NCI-H774 (cell line): ENCODE data around the gene C3orf20.

Source experiments
- DNase-seq: peaks from one replicate; lab custom pipeline; 2025; lab: John Stamatoyannopoulos, UW

Gene C3orf20

DNA sequence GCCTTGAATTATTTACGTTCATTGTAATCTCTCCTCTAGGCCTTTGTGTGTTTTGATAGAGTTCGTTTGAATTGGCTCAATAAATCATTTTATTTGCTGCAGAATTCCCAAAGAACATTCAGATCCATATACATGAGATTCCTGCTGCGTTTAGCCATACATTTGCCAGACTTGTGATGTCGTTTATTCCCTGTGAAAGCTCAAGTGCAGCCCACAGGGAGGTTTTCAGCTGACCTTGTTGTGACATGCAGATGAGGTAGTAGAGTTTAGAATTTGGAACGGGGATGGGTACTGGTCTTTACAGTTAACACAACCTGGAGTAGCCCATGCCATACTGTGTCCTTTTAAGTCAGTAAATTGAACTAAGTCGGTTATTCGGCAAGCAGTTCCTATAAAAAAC, at the start of gene C3orf20:
C3orf20 (plus strand) TSS at position 301 of the 400 bp plus-strand sequence. CDS start 7,573 bp downstream, outside the sequence.
- no peak for DNase-seq

DNA sequence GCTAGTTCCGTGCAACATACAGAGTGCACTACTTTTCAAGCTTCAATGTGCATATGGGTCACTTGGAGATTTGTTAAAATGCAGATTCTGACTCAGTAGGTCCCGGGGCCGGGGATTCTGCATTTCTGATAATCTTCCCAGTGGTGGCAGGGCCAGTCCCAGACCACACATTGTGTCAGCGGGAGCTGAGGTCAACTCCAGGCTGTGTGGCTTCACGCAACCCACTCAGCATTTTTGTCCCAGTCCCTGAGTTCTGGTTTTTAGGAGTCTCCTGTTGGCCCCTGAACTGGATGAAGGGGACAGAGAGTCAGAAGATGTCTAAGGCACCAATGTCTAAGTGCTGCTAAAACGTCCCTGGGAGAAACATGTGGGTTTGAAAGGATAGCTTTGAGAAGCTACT, 49.5 kb upstream of the C3orf20 start:
- DNase-seq: no peak

DNA sequence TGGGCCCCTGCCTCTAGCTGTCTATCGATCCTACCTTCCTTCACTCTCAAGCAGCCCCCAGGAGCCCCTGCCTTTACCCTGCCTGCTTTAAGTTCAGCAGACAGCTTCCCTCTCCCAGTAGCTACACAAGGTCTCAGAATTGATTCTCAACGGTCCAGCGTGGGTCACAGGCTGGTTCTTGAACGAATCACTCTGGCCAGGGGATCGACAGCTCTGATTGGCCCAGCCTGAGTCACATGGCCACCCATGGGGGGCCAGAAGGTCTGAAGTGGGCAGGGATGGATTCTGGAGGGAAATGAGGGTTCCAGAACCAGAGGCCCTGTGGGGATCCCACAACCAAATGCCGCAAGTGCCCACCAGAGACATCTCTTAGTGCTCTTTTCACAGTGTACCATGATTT, 47.1 kb upstream of the C3orf20 start:
- DNase-seq: no peak

DNA sequence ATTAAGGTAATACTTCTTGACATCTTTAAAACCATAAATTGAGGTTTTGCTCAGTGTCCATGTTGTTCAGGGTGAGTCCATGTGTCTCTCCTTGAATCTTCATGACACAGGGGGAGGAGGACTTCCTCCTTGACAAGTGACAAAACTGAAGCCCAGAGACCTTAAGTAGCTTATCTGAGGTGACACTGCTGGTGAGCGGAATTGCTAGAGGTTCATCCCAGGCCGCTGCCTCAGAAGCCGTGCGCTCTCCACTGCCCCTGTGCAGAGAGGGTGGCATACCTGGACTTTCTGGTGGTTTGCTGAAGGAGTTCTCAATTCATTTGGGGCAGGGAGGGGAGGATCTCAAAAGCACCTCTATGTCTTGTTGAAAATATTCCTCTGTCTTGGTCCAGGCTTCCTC, 46.5 kb upstream of the C3orf20 start:
- no peak for DNase-seq

DNA sequence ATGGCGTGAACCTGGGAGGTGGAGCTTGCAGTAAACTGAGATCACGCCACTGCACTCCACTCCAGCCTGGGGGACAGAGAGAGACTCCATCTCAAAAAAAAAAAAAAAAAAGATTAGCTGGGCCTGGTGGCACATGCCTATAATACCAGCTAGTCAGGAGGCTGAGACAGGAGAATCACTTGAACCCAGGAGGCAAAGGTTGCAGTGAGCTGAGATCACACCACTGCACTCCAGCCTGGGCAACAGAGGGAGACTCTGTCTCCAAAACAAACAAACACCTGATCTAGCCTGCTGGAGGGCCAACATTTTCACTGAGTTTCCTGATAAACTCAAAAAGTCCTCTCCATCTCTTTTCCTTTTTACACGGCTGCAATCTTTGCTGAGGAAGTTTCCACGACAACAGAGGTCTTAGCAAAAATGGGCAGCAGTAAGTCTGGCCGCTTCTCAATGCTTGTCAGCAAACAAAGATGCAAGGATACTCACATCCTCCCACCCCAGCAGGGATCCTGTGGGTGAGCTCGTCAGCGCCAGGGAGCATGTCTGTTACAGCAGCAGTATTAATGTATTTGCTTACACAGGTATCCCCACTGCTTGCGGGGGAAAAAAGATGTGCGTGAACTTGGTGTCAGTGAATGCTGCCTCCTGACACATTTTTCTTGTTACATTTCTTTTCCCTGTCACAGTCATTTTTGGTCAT, 44.4 kb upstream of the C3orf20 start:
- DNase-seq: no peak

DNA sequence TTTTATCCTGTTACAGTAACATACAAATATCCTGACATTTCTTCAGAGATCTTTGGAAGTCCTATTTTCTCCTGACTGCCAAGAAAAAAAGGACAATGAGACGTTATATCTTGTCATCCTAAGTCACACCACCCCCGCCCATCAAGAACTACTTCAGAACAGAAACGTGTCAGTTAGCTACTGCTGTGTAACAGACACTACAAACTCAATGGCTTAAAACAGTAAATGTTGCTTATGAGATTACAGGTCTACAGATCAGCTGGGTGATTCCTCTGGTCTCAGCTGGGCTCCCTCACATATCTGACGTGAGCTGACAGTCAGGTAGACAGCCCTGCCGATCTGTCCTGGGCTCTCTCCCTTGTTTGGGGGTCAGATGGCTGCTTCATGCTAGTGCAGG, 43.8 kb upstream of the C3orf20 start:
- no peak for DNase-seq

DNA sequence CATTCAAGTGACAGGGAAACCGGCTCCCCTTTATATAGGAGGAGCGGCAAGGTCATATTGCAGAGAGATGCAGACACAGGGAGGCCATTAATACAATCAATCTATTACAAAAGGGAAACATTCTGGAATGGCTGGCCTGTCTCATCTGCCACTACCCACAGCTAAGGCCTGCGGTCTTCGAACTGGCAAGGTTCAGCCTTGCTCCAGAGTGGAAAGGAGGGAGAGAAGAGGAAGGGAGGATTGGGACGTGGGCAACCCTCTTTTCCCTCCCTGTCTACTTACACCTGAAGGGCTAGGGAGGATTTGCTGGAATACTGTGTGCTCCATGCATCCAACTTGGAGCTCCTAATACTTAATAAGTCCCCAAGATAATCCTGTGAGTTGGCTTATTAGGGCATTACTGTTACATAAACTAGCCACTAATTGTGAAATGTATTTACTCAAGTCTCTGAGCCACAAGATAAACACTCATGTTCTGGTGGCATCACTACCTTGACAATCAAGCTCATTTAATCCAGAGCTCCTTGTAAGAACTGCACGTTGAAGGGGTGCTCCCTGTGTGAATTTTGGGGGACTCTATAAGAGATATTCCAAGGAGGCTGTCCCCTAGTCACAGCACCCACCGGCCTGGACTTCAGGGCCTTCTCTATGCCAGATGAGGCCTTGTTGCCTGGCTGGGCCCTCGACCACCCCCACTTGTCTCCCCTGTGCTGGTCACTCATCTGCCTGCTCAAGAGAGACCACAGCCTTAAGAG, 43.1 kb upstream of the C3orf20 start:
- DNase-seq: no peak

DNA sequence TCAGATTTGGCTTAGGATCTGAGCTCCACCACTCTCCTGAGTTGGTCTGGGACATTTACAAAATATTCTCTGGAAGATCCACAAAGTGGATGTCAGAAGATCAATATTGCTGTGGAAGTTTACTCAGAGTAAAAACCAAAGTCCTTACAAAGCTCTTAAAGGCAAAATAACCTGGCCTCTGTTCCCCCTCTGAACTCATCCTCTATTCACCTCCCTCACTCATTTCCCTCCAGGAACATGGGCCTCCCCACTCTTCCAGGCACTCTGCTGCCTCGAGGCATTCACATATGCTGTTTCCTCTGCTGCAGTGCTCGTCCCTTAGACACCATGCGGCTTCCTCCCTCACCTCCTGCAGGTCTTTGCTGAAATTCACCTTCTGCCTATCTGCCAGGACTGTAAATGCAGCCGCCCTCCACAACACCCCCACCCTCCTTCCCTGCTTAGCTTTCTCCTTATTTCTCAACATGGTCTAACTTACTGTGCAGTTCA, 42.5 kb upstream of the C3orf20 start:
- no peak for DNase-seq

DNA sequence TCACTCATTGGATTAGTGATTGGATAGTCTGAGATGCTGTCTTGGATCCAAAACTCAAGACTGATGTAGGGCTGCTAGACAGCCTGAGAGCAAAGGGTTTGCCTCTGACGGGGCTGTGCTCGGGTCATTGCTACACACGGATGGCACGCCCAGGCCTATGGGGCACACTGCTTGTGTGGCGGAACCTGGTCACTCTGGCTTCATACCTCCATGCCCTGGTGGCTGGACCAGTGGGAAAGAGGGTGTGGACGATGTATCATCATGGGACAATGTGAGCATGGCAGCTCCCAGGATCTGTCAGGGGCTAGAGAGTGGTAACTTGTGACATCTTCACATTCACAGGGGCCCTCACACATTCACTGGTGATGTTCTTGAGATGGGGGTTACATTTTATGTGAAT, 41.5 kb upstream of the C3orf20 start:
- DNase-seq: no peak

DNA sequence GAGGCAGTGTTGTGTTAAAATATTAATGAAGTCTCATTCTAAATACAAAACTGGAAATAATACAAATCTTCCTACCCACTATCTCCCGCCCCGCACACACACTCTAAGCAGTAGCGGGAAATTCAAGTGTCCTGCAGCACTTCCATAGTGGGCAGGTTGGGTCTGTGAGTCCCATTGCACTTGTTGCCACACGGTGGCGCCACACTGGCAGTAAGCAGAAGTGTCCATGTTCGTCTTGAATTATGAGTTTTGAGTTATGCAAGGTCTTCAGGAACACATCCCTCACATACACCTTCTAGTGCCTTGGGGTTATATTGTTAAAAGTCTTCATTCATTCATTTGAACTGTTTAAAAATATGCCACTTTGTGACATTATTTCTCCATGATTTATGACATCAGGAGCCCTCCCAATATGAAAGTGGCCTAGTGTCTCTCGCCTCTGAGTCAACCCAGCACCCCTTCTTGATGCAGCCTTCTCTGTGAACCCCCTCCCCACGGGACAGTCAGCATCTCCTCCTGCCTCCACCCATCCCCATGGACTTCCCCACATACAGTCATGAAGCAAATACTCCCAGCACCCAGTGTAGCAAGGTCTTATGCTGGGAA, 41.0 kb upstream of the C3orf20 start:
- peak; percentile 37 for DNase-seq

DNA sequence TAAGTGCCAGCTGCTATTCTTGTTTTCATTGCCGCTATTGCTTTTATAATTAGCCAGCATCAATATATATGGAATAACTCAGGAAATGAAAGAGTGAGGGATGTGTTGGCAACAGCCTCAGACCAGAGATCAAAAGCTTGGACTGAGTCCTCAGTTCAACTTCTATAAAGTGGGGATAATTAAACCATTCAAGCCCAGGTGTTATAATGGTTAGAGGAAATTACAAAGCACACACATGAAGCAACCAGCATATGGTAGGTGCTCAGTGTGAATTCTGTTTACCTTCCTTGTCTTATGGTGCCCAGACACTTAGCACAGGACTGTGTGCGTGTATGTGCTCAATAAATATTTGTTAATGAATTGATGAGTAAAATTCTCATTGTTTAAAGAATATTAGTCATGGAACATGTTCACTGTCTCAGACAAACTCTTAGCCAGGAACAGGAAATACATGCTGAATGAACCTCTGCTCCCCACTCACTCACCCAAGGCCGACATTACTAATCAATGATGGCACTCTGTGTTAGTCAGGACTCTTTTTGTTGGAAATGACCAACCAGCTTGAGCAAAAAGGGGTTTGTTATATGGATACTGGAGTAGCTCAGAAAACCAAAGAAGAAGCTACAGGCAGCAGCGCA, 40.1 kb upstream of the C3orf20 start:
- peak; percentile 78 for DNase-seq

DNA sequence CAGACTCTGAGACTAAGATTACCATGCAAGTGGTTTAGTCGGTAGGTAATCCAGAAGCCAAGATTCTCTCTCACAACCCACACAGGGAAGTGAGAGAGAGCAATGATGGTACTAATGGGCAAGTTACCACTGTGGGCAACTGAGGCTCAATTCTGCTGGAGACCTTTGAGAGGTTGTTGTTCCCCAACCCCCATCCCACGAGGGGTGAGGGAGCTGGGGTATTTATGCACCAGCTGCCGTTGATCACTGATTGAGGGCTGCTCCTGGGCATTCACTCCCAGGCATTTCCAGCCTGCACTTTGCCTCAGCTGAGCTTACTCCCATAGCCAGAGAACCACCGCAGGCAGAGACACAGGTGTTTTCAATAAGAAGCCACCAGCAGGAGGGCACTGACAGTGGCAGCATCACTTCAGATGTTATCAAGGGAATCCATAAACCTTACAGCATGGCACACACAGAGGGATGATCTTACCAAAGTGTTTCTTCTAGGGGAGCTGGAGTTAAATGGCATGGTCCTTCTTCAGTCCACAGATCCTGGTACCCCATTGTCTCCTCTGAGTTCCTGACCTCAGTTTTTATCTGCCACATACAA, 38.3 kb upstream of the C3orf20 start:
- no peak for DNase-seq

DNA sequence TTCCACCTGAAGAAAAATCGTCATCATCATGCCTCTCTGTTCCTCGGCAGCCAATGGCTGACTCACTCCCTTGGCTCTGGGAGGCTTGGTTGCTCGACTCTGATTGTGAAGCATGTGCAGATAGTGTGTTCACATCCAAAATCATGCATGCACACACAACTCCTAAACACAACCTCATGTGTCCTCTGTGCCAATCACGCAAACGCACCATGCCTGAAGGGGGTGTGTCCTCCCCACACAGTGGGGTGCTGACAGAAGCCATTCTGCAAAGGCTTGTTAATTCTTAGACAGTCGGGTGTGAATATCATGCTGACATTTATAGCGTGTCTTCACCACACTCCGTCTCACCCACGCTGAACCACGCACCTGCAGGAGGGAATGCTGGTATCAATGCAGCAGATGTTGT, 34.8 kb upstream of the C3orf20 start:
- DNase-seq: no peak

DNA sequence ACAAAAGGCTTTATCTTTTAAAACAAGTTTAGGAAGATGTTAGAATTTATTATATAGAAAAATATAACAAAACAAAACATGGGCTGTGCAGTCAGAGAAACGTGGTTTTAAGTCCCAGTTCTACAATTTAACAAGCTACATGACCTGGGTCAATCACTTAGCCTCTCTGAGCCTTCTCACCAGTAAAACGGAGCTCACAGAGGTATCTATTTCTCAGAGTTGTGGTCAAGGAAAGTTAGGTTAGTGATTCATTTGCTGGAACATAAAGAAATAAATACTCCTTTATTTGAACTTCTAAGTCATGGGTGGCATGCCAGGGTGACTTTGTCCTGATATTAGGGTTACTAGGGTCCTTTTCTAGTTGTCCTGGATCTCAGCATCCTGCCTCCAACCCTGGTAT, 34.2 kb upstream of the C3orf20 start:
- DNase-seq: no peak

DNA sequence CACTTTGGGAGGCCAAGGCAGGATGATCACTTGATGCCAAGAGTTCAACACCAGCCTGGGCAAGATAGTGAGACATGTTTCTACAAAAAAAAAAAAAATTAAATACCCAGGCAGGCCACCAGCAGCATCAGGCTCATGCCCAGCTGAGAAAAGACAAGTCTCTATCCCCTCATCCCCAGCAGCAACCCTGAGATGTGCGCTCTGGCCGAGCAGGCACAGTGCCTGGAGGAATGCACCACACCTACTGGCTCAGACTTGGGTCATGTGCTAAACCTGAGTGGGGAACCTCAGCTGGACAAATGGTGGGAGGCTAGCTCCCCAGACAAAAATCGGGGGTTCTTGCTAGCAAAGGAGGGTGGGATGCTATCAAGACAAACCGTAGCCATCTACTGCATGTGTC, 33.6 kb upstream of the C3orf20 start:
- no peak for DNase-seq

DNA sequence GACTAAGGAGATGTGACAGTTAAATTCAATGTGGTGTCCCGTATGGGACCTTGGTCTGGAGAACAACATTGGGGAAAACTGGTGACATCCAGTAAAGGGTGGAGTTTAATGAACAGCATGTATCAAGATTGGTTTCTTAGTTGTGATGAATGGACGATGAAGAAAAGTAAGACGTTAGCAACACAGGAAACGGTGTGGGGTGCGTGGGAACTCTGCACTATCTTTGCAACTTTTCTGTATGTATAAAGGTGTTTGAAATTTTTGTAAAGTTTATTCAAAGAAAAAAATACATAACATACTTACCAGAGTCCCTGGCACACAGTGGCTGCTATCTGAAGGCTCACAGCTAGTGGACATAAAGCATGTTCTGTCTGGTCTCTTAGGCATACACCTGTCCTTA, 29.5 kb upstream of the C3orf20 start:
- no peak for DNase-seq

DNA sequence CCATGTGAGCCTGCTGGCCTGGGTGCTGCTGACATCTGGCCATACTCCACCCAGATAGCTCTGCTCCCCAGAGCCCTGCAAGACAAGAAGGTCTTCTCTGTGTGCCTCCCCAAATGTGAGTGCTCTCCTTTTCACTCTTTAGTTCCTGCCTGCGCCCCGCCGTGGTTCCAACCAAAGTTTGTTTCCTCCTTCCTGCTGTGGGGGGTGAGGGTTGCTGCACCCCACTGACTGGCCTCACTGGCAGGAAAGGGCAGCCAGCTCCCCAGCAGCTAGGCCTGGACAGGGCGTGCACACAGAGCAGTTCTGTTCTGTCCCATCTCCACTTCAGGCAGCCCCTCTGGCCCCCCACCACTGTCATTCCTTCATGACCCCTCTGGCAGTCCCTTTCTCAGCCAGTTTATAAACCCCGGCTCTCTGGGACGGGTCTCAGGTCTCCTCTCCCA, 28.8 kb upstream of the C3orf20 start:
- no peak for DNase-seq

DNA sequence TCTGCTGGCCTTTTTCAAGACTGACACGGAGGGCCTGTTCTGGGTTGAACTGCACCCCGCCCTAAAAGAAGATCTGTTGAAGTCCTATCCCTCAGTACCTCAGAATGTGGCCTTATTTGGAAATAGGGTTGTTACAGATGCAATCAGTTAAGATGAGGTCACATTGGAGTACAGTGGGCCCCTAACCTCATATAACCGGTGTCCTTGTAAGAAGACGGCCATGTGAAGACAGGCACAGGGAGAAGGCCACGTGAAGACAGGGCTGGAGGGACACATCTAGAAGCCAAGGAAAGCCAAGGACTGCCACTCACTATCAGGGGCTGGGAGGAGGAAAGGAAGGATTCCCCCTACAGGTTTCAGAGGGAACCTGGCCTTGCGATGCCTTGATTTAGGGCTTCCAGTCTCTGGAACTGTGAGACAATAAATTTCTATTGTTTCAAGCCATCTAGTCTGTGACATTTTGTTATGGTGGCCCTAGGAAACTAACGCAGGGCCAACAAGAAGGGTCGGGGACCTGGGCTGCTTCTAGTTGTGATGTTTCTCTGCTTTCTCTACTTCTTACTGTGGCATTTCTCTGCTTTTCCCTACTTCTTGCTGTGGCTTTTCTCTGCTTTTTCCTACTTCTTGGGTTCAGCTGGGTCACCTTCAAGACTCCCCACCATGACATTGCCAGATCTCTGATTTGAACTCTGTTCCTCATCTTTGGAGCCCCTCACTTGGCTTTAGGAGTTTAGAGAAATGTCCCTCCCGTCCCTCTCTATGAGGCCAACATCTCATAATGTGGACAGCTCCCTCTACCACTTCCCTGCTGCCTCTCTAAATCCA, 28.1 kb upstream of the C3orf20 start:
- no peak for DNase-seq

DNA sequence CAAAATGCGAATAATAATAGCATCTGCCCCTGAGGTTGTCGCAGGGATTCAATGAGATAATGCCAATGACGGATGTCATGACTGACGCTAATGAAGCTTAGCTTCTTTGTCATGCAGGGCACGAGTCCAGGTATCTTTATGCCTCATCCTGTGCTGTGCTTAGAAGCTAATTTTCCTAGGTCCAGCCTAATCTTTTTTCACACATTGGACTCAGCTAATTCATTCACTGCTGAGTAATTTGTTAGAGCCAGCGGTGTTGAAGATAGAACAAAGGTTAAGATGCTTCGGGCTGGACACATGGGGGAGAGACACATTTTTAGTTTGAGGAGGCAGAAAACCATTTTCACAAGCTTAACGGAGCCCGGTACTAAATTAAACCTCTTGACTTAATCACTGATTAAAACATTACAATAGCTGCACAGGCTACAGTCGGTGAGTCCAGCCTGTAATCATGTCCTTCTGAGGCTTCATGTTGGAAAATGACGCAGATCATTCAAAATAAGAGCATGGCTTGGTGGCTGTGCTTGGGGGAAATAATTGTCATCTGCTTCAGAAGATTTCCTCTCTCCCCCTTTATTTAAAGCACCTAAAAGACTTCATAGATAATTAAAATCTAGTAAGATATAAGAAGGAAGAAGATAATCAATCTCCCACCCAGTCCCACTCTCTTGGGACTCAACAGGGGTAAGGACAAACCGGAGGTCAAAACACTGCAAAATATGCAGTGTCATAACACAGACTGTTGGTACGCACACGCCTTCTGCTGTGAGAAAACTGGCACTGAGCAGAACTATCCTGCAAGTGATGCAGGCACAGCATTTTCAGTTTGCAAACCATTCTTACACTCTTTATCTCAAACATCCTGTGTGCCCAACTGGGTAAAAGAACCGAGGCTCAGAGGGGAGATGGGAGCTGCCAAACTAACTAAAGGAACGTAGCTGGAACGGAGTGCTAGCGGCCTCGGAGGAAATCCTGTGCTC, 26.7 kb upstream of the C3orf20 start:
- DNase-seq: no peak

DNA sequence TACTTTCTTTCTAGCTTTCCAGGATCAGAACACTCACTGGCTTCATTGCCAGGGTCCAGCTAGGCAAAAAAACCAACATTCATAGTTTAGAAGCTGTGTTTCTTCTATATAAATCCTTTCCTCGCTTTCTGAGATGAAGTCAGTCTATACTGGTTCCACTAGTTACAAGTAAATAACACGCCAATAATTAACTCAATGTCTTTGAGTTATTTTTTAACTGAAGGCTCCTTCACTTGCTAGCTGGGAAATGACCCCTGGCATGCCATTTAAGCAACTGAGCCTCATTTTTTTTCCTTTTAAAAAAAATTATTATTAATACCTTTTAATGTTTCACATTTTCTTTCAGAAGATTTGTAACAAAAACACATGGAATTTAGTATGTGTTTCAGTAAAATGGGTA, 25.5 kb upstream of the C3orf20 start:
- no peak for DNase-seq
